GM13976 (cell line): ENCODE data around the gene ZNF655.

ENCODE experiments used
- DNase-seq: peaks from one replicate; pipeline ENCODE4 v3.0.0; 2012; ENCODE audit warnings: low spot score
- CTCF ChIP-seq: IDR thresholded peaks from 2 replicates; pipeline ENCODE4 v1.5.1; 2012; ENCODE audit warnings: borderline replicate concordance, mild to moderate bottlenecking; ENCODE audit not compliant: insufficient read depth; ENCODE audit errors: extremely low read depth, missing control alignments, control extremely low read depth
- in situ Hi-C: fragments of 300-500 bp; cut with MboI; formaldehyde crosslinking; loops from one replicate; pipeline ENCODE4 v1.12.0; 2022; ENCODE audit warnings: low sequenced_read_pairs, mixed read lengths, inconsistent platforms; ENCODE audit not compliant: unreplicated experiment

The ZNF655 gene

DNA sequence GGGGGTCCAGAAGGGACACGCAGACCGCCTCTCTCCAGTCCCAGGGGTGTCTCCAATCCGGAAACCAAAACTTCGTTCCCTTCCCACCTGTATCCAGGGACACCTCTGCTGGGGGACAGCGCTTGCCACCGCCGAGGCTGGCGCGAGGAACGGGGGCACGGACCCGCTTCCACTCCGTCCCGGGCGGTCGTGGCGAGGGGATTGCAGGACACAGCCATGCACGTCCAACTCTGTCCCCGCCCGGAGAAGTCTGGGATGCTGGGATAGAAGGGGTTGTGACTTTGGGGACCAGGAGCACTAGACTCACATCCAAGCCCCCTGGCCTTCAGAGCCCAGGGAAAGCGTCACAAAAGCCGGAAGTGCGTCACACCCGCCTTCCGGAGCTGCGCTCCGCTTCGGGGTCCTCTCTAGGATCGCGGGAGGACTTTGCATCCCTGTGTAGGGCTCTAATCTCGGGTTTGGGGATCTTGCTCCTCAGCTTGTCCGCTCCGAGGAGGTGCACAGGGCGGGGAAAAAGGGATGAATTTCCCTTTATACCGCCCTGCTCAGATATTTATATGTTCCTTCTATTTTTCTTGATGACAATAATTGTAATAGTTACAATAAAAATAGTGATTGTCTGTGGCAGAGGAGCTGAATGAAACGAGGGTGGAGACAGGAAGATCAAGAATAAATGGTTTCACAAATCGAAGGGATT is 6.5 kb upstream of the ZNF655 start, which contains the start of gene FAM200A:
Gene FAM200A, minus strand, starts transcription at position 348 of the 697 bp plus-strand sequence. CDS start 3,707 bp downstream, outside the sequence.
- no peak for TF ChIP-seq CTCF
- in situ Hi-C loops: no loop called here
- peak; percentile 94 for DNase-seq

DNA sequence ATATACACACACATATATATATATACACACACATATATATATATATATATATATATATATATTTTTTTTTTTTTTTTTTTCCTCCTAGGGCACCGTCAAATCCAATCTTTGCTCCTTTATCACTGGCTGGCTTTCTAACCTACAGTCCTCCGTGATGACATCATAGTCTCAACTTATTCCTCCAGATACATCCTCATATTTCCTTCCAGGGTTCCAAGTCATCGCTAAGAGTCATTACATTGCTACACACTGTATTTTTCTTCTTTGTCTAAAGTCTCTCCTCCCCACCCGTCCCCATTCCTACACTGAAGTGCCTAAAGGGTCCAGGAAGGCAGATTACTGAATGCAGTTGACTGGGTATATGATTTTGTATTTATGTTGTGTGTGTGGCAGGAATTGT is 5.4 kb upstream of the ZNF655 start:
- DNase-seq: no peak
- TF ChIP-seq CTCF: no peak
- in situ Hi-C loops: no loop called here

- no peak for DNase-seq
- in situ Hi-C loops: no loop called here
- TF ChIP-seq CTCF: no peak
Measured at GRCh38 chr7:99554939-99555338, 3.5 kb upstream of the ZNF655 start.

GRCh38 chr7:99557196-99557607 is 1.2 kb upstream of the ZNF655 start:
- in situ Hi-C loops: no loop called here
- DNase-seq: no peak
- no peak for TF ChIP-seq CTCF

DNA sequence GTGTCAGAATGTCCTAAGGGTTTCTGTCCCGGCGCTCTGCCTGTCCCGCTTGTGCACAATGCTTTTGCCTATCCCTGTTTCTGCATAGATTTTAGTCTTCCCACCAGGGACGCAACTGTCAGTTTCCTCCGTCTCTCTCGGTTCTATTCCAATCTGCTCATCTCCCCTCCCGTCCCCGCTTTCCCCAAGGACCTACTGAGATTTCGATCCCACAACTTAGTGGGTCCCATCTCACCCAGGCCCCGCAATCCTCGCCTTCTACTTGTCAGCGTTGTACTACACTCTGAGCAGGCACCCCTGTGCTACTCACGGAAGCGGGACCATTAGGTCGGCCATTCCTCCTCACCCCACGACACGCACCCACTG is 519 bp upstream of the ZNF655 start:
- no peak for DNase-seq
- in situ Hi-C loops: no loop called here
- TF ChIP-seq CTCF: no peak

- in situ Hi-C loops: no loop called here
- DNase-seq: no peak
- no peak for TF ChIP-seq CTCF
Measured at GRCh38 chr7:99559175-99559915, 903 bp downstream of the ZNF655 start.
